Kidney epithelial cell (primary cell): ENCODE data around the gene CYLD. TPM values are rescaled to one million over a fixed set of nuclear protein-coding genes. Genes with fewer than 3 reads are reported as not detected.

Source experiments
- DNase-seq: peaks from one replicate; pipeline ENCODE4 v3.0.0-alpha.2; 2010; ENCODE audit warnings: low read depth
- H3K27me3 ChIP-seq: 2 replicates; pipeline ENCODE4 v1.6.0; 2011; ENCODE audit warnings: low read length; ENCODE audit not compliant: control insufficient read depth, insufficient read depth
- H3K36me3 ChIP-seq: 2 replicates; pipeline ENCODE4 v1.5.1; 2011; ENCODE audit warnings: low read length; ENCODE audit not compliant: control insufficient read depth, insufficient read depth
- H3K4me3 ChIP-seq: 2 replicates; pipeline ENCODE4 v1.5.1; 2011; ENCODE audit warnings: low read depth, mild to moderate bottlenecking, control low read depth, low read length
- total RNA-seq: library from RNA; depleted of rRNA; stranded (reverse); fragments of >200 nt; gene quantifications from 2 replicates; pipeline ENCODE4 v1.2.3, GENCODE V29; 2015
- TF ChIP-seq, protein P1 (sequence below): IDR thresholded peaks from 2 replicates; pipeline ENCODE4 v1.5.1; 2011; ENCODE audit warnings: mild to moderate bottlenecking, moderate library complexity, low read length, control low read depth, inconsistent platforms; ENCODE audit not compliant: insufficient read depth, poor library complexity, severe bottlenecking

CYLD gene
- total RNA-seq, 1 donor from 2014 or later = 21.5 TPM

DNA sequence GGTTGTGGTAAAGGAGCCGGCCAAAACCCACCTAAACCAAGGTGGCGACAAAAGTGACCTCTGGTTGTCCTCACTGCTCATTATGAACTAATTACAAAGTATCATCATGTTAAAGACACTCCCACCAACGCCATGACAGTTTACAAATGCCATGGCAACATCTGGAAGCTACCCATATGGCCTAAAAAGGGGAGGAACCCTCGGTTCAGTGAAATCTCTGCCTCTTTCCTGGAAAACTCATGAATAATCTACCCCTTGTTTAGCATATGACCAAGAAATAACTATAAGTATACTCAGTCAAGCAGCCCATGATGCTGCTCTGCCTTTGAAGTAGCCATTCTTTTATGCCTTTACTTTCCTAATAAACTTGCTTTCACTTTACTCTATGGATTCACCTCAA, 72.2 kb downstream of the CYLD start:
- Histone ChIP-seq H3K27me3 (peaks cover 2% of the 10 kb centered on the region), H3K36me3 (no peaks in the 10 kb centered on the region), H3K4me3 (no peak overlapping the region)
- TF ChIP-seq, protein P1, sequence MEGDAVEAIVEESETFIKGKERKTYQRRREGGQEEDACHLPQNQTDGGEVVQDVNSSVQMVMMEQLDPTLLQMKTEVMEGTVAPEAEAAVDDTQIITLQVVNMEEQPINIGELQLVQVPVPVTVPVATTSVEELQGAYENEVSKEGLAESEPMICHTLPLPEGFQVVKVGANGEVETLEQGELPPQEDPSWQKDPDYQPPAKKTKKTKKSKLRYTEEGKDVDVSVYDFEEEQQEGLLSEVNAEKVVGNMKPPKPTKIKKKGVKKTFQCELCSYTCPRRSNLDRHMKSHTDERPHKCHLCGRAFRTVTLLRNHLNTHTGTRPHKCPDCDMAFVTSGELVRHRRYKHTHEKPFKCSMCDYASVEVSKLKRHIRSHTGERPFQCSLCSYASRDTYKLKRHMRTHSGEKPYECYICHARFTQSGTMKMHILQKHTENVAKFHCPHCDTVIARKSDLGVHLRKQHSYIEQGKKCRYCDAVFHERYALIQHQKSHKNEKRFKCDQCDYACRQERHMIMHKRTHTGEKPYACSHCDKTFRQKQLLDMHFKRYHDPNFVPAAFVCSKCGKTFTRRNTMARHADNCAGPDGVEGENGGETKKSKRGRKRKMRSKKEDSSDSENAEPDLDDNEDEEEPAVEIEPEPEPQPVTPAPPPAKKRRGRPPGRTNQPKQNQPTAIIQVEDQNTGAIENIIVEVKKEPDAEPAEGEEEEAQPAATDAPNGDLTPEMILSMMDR = no peak
- no peak for DNase-seq

DNA sequence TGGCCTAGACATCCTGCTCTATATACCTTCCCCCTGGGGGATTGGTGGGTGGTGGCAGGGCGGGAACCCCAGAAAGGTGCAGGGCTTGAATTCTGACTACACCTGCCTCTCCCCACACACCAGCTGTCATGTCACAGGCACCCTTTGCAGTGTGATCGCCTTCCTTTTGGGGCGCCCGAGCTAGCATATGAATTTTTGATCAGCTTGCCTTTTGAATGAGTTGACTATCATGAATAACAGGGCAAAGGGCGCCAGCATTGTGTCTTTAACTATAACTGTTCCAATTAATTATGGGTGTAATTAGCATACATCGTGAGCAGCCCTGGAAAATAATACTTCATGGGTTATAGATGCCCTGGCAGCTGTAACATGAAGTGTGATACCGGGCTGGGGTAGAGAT, 72.7 kb downstream of the CYLD start:
- peaks cover 2% of the 10 kb centered on the region for H3K27me3 ChIP-seq
- DNase-seq = no peak
- TF ChIP-seq, protein P1 = no peak
- no peaks in the 10 kb centered on the region for H3K36me3 ChIP-seq
- no peak overlapping the region for H3K4me3 ChIP-seq

DNA sequence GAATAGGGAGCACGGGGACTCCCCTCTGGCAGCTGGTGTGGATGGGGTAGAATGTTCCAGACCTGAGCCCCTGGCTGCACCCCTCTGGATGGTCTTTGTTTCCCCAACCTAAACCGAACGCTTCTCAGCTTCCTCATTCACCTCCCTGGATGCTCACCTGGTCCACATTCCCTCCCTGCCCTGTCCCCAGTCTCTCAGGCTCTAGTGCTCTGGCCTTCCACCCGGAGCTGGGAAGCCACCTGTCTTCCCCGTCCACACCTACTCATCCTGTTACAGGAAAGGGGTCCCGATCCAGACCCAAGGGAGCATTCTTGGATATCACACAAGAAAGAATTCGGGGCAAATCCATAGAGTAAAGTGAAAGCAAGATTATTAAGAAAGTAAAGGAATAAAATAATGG, 73.5 kb downstream of the CYLD start:
- Histone ChIP-seq H3K27me3 (peaks cover 2% of the 10 kb centered on the region), H3K36me3 (no peaks in the 10 kb centered on the region), H3K4me3 (no peak overlapping the region)
- DNase-seq = no peak
- TF ChIP-seq, protein P1 = no peak

DNA sequence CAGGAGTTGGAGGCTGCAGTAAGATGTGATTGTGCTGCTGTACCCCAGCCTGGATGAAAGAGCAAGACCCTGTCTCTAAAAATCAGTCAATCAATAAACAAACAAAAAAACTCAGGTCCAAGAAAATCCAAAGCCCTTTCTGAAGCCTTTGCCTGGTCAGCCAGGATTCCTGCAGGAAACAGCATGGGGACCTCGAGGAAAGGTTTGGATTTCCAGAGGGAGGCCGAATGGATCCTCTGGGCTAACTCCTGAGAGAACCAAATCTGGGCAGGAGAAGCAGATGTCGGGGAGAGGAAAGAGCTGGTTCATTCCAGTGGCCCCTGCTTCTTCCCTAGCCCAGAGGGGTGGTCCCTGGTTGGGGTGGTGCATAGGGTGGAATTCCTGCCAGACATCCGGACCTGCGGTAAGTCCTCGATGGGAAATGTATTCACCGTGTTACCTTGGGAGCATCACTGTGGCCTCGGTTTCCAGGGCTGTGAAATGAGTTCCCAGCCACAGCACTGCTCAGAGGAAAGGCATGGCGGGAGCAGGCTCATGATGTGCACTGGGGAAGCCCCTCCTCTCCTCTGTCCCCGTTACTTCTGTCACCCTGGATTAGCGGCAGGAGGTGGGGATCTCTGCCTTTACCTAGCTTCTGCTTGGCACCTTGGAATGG, 75.1 kb downstream of the CYLD start:
- H3K4me3 ChIP-seq = no peak overlapping the region
- H3K36me3 ChIP-seq = no peaks in the 10 kb centered on the region
- TF ChIP-seq, protein P1 = no peak
- no peak for DNase-seq
- H3K27me3 ChIP-seq = peaks cover 2% of the 10 kb centered on the region

DNA sequence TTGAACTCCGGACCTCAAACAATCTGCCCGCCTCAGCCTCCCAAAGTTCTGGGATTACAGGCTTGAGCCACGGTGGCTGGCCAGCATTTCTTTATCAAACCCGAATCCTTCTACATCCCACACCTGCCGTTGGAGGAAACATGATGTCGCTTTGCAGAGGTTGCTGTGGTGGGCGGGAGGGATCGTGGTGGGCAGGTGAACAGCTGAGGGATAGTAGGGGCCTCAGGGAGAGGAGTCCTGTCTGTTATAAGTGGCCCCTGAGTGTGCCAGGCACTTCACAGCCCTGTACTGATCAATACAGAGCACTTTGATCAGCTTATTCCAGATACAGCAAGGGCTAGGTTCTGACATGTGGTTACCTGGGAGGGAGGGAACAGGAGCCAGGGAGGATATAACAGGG, 76.5 kb downstream of the CYLD start:
- Histone ChIP-seq H3K36me3 (no peaks in the 10 kb centered on the region), H3K27me3 (peaks cover 2% of the 10 kb centered on the region), H3K4me3 (no peak overlapping the region)
- TF ChIP-seq, protein P1 = no peak
- no peak for DNase-seq

DNA sequence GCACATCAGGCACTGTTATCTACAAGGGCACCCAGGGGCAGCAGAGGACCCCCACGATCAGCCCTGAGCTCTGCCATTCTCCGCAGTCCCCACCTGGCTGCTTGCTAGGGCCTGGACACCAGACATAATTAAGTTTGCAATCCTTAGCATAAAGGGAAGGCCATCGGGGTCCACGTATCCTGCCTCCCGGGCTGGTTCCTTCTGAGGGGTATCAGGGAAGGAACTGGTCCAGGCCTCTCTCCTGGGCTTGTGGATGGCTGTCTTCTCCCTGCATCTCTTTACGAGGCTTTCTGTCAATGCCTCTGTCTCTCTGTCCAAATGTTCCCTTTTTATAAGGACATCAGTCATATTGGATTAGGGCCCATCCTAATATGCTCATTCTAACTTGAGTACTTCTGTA, 77.8 kb downstream of the CYLD start:
- Histone ChIP-seq H3K36me3 (no peaks in the 10 kb centered on the region), H3K27me3 (peaks cover 2% of the 10 kb centered on the region), H3K4me3 (no peak overlapping the region)
- TF ChIP-seq, protein P1 = no peak
- no peak for DNase-seq
